ENCODE measurements around the gene SH3PXD2A.
"Not testable (repeated sequence)": the region's sequence is repeated elsewhere in the genome, so short reads cannot be mapped to it uniquely, and the experiment has no call there.

Gene SH3PXD2A

GRCh38 chr10:103813312-103813711 is 42.1 kb downstream of the SH3PXD2A start:
- DNase-seq, result not testable (repeated sequence)

GRCh38 chr10:103812432-103812831 is 42.9 kb downstream of the SH3PXD2A start:
- no peak for DNase-seq

GRCh38 chr10:103812004-103812403 is 43.4 kb downstream of the SH3PXD2A start:
- DNase-seq, result no peak

GRCh38 chr10:103811463-103811862 is 43.9 kb downstream of the SH3PXD2A start:
- no peak for DNase-seq

- DNase-seq, result peak in 6 of 56 donors; percentile 3 to 43 (median 22)
Measured at GRCh38 chr10:103808780-103809179, 46.6 kb downstream of the SH3PXD2A start.

- DNase-seq, result no peak
Measured at GRCh38 chr10:103807996-103808395, 47.4 kb downstream of the SH3PXD2A start.

GRCh38 chr10:103806395-103807187 is 48.8 kb downstream of the SH3PXD2A start:
- no peak for DNase-seq

GRCh38 chr10:103805781-103806180 is 49.6 kb downstream of the SH3PXD2A start:
- DNase-seq, result no peak

- DNase-seq, result no peak
Measured at GRCh38 chr10:103804871-103805270, 50.5 kb downstream of the SH3PXD2A start.

- DNase-seq, result no peak
Measured at GRCh38 chr10:103803941-103804340, 51.4 kb downstream of the SH3PXD2A start.

- DNase-seq, result no peak
Measured at GRCh38 chr10:103802637-103803353, 52.6 kb downstream of the SH3PXD2A start.

- peak in 3 of 56 donors; percentile 5 to 14 (median 7) for DNase-seq
Measured at GRCh38 chr10:103802081-103802480, 53.3 kb downstream of the SH3PXD2A start.

GRCh38 chr10:103800789-103801540 is 54.4 kb downstream of the SH3PXD2A start:
- peak in 2 of 56 donors; percentile 8 to 19 for DNase-seq

- DNase-seq, result no peak
Measured at GRCh38 chr10:103800089-103800488, 55.3 kb downstream of the SH3PXD2A start.

GRCh38 chr10:103799341-103799740 is 56.0 kb downstream of the SH3PXD2A start:
- no peak for DNase-seq

GRCh38 chr10:103798511-103798910 is 56.9 kb downstream of the SH3PXD2A start:
- DNase-seq, result no peak

- no peak for DNase-seq
Measured at GRCh38 chr10:103797857-103798256, 57.5 kb downstream of the SH3PXD2A start.

- no peak for DNase-seq
Measured at GRCh38 chr10:103795634-103796270, 59.6 kb downstream of the SH3PXD2A start.

GRCh38 chr10:103794996-103795395 is 60.4 kb downstream of the SH3PXD2A start:
- DNase-seq, result no peak

GRCh38 chr10:103793920-103794883 is 61.2 kb downstream of the SH3PXD2A start:
- DNase-seq, result no peak
